HepG2 (cell line): Measurements from ENCODE around the gene THOC6. TPM values are rescaled to one million over a fixed set of nuclear protein-coding genes. Genes with fewer than 3 reads are reported as not detected.

Experiments
- CAMTA2 ChIP-seq: sonication (generic); formaldehyde crosslinking; IDR thresholded peaks from 2 replicates; pipeline ENCODE4 v1.4.0; 2020; ENCODE audit warnings: mild to moderate bottlenecking, missing genetic modification reagents, borderline replicate concordance
- CENPBD1 ChIP-seq: sonication (generic); formaldehyde crosslinking; IDR thresholded peaks from 2 replicates; pipeline ENCODE4 v1.8.0; 2022; ENCODE audit warnings: missing genetic modification reagents, low read depth, mild to moderate bottlenecking, borderline replicate concordance
- EHMT2 ChIP-seq: fragments of 200-600 bp; sonication (generic); IDR thresholded peaks from 2 replicates; pipeline ENCODE4 v1.7.0; 2017; ENCODE audit warnings: antibody characterized with exemption, low read depth, low read length, borderline replicate concordance
- HCFC1 ChIP-seq: fragments of 150-350 bp; IDR thresholded peaks from 2 replicates; pipeline ENCODE4 v1.6.1; 2014; ENCODE audit warnings: low read depth, low read length
- MIER3 ChIP-seq: IDR thresholded peaks from 2 replicates; pipeline ENCODE4 v1.6.1; 2016; ENCODE audit warnings: missing compliant biosample characterization, borderline replicate concordance
- NFAT5 ChIP-seq: sonication (generic); formaldehyde crosslinking; IDR thresholded peaks from 2 replicates; pipeline ENCODE4 v1.4.0; 2020; ENCODE audit warnings: missing genetic modification reagents
- TFE3 ChIP-seq: IDR thresholded peaks from 2 replicates; pipeline ENCODE4 v1.6.1; 2016
- ZNF10 ChIP-seq: sonication (generic); formaldehyde crosslinking; IDR thresholded peaks from 2 replicates; pipeline ENCODE4 v1.4.0; 2020; ENCODE audit warnings: mild to moderate bottlenecking, low read depth, missing genetic modification reagents, borderline replicate concordance
- ZNF143 ChIP-seq: sonication (generic); formaldehyde crosslinking; IDR thresholded peaks from 2 replicates; pipeline ENCODE4 v1.4.0; 2020; ENCODE audit warnings: missing genetic modification reagents
- ZNF407 ChIP-seq: sonication (generic); formaldehyde crosslinking; IDR thresholded peaks from one replicate; pipeline ENCODE4 v1.5.1; 2020; ENCODE audit warnings: mild to moderate bottlenecking, missing genetic modification reagents; ENCODE audit errors: not compliant biosample characterization
- polyA plus RNA-seq, 8 experiments: library from polyadenylated mRNA; depleted of rRNA in 3 of 8; stranded (reverse) in 7 of 8; unstranded in 1 of 8; fragments of >200 nt; fragmentation: Illumina TruSeq in 4 of 8; extraction: Trizol in 4 of 8; gene quantifications; 2 replicates each; pipeline versions ENCODE4 v1.2.1 to v1.2.3, GENCODE V29; 2011 to 2016; ENCODE audit warnings: low read depth in 4 of 8, missing spikeins in 1 of 8, mixed read lengths in 1 of 8; ENCODE audit not compliant: insufficient read depth in 1 of 8
- total RNA-seq, 5 experiments: library from RNA; depleted of rRNA; stranded (reverse); fragments of >200 nt; fragmentation: Illumina TruSeq; extraction: Trizol; gene quantifications; 2 replicates each; pipeline ENCODE4 v1.2.3, GENCODE V29; 2016; ENCODE audit warnings: low read depth in 1 of 5

Gene THOC6
- total and polyA plus RNA-seq, 2 of the 13 experiments (the other 11 are each of a cell fraction or from before 2014, with no cell fraction given): 32.1 to 37.0 TPM

GRCh38 chr16:3003582-3004270 lies 20.1 kb upstream of the THOC6 start (continued):
- TF ChIP-seq NFAT5 (CRISPR knock-in tag): no peak
- TF ChIP-seq HCFC1: no peak; the same call in 1 of the 2 replicates
- no peak for TF ChIP-seq ZNF10
- no peak for TF ChIP-seq CAMTA2 (CRISPR knock-in tag)
- TF ChIP-seq TFE3 (CRISPR knock-in tag): peak; percentile 62; the same call in 1 of the 2 replicates
- peak; percentile 72 for TF ChIP-seq ZNF143 (CRISPR knock-in tag)
- TF ChIP-seq EHMT2: no peak
- no peak for TF ChIP-seq ZNF407 (CRISPR knock-in tag)
- no peak for TF ChIP-seq CENPBD1 (CRISPR knock-in tag)
- TF ChIP-seq MIER3 (CRISPR knock-in tag): 0 out of 2 replicates have a peak, but pooled peaks have one; percentile 61
